HCT116 (cell line): ENCODE data around the gene PADI3. TPM values are rescaled to one million over a fixed set of nuclear protein-coding genes. Genes with fewer than 3 reads are reported as not detected.

ENCODE experiments used
- ATAC-seq: fragments of 200-7000 bp; cut with Tn5 transposase; 2 replicates; pipeline ENCODE4 v1.9.1; 2020; ENCODE audit warnings: mild to moderate bottlenecking, moderate library complexity
- BruUV-seq: library from RNA; stranded (reverse); fragments of 400-500 nt; replicated peaks from 2 replicates; lab custom pipeline; 2021; lab: Mats Ljungman, UMichigan
- CTCF ChIA-PET: fragments of 300-600 bp; sonication (Branson Sonifier 250); formaldehyde crosslinking; loops from one replicate; lab custom pipeline; 2021; ENCODE audit warnings: antibody characterized with exemption; lab: Charles Lee
- POLR2A ChIA-PET: fragments of 300-600, 350-600 bp; sonication (Branson Sonifier 250); formaldehyde crosslinking; loops from one replicate; lab custom pipeline; 2021; ENCODE audit warnings: antibody characterized with exemption; lab: Charles Lee
- RAD21 ChIA-PET, 2 experiments: fragments of 300-600 bp; sonication (Branson Sonifier 250); formaldehyde crosslinking; loops; one replicate each; lab custom pipeline; 2023; ENCODE audit warnings: low total read pairs in 2 of 2; ENCODE audit not compliant: uncharacterized antibody in 2 of 2, unreplicated experiment in 2 of 2, low non-redundant PET in 1 of 2; lab: Charles Lee
- DNase-seq: peaks from one replicate; pipeline ENCODE4 v3.0.0-alpha.2; 2010; ENCODE audit warnings: low read depth, low spot score
- H2AFZ ChIP-seq: fragments of 200-600 bp; shearing (Covaris generic), sonication (generic); 2 replicates; pipeline ENCODE4 v1.6.1; 2017; ENCODE audit warnings: low read depth, mixed run types, mixed read lengths, antibody characterized with exemption, low read length; ENCODE audit not compliant: poor library complexity, severe bottlenecking
- H3K27ac ChIP-seq: 2 replicates; pipeline ENCODE4 v1.5.1; 2012; ENCODE audit warnings: low read depth, low read length
- H3K27me3 ChIP-seq: fragments of 200-600 bp; sonication (generic); 2 replicates; pipeline ENCODE4 v1.6.1; 2016; ENCODE audit warnings: mixed run types, low read length, mixed read lengths; ENCODE audit not compliant: insufficient read depth
- H3K36me3 ChIP-seq, 2 experiments: fragments of 200-500 bp in 1 of 2; fragments of 200-600 bp in 1 of 2; sonication (Bioruptor generic) in 1 of 2; sonication (generic) in 1 of 2; 2 replicates each; pipeline versions ENCODE4 v1.5.1 to v1.6.1; 2014 to 2016; ENCODE audit warnings: low read length in 2 of 2, inconsistent platforms in 1 of 2, mixed read lengths in 1 of 2, mixed run types in 1 of 2; ENCODE audit not compliant: insufficient read depth in 2 of 2, control insufficient read depth in 1 of 2
- H3K4me1 ChIP-seq, 2 experiments: fragments of 200-600 bp in 1 of 2; sonication (generic) in 1 of 2; 2 replicates each; pipeline versions ENCODE4 v1.5.1 to v1.6.1; 2012 to 2017; ENCODE audit warnings: low read length in 2 of 2, inconsistent platforms in 1 of 2, mild to moderate bottlenecking in 1 of 2, mixed read lengths in 1 of 2, mixed run types in 1 of 2, moderate library complexity in 1 of 2; ENCODE audit not compliant: insufficient read depth in 2 of 2, control insufficient read depth in 1 of 2
- H3K4me2 ChIP-seq: fragments of 200-600 bp; sonication (generic); 2 replicates; pipeline ENCODE4 v1.6.1; 2017; ENCODE audit warnings: mixed run types, low read length, mixed read lengths
- H3K4me3 ChIP-seq, 2 experiments: fragments of 200-600 bp in 1 of 2; sonication (generic) in 1 of 2; replicated peaks in 1 of 2; 2 replicates each; pipeline ENCODE4 v1.5.1; 2011 to 2016; ENCODE audit warnings: low read length in 2 of 2, control low read depth in 1 of 2, low read depth in 1 of 2, mild to moderate bottlenecking in 1 of 2, mixed read lengths in 1 of 2, mixed run types in 1 of 2
- H3K79me2 ChIP-seq: fragments of 200-600 bp; sonication (generic); 2 replicates; pipeline ENCODE4 v1.6.1; 2017; ENCODE audit warnings: mild to moderate bottlenecking, mixed run types, low read length, moderate library complexity, mixed read lengths; ENCODE audit not compliant: insufficient read depth
- H3K9ac ChIP-seq: fragments of 200-600 bp; sonication (generic); 2 replicates; pipeline ENCODE4 v1.6.1; 2016; ENCODE audit warnings: low read length, mixed read lengths
- H3K9me2 ChIP-seq: fragments of 200-600 bp; sonication (generic), shearing (Covaris generic); 2 replicates; pipeline ENCODE4 v1.6.1; 2017; ENCODE audit warnings: mixed run types, mild to moderate bottlenecking, moderate library complexity; ENCODE audit not compliant: insufficient read depth
- H3K9me3 ChIP-seq, 2 experiments: fragments of 200-500 bp in 1 of 2; fragments of 200-600 bp in 1 of 2; sonication (Bioruptor generic) in 1 of 2; sonication (generic) in 1 of 2; 2 replicates each; pipeline ENCODE4 v1.6.1; 2014 to 2017; ENCODE audit warnings: low read length in 2 of 2, mixed read lengths in 2 of 2, inconsistent platforms in 1 of 2, low read depth in 1 of 2, mild to moderate bottlenecking in 1 of 2, mixed run types in 1 of 2, moderate library complexity in 1 of 2; ENCODE audit not compliant: control insufficient read depth in 1 of 2, insufficient read depth in 1 of 2
- H4K20me1 ChIP-seq: fragments of 200-600 bp; sonication (generic), shearing (Covaris generic); 2 replicates; pipeline ENCODE4 v1.6.1; 2017; ENCODE audit warnings: mixed run types, mild to moderate bottlenecking, moderate library complexity; ENCODE audit not compliant: insufficient read depth
- CBX3 ChIP-seq: IDR thresholded peaks from 2 replicates; pipeline ENCODE4 v1.6.1; 2012; ENCODE audit warnings: low read depth
- CEBPB ChIP-seq: IDR thresholded peaks from 2 replicates; pipeline ENCODE4 v1.6.1; 2012; ENCODE audit warnings: low read depth
- EGR1 ChIP-seq: IDR thresholded peaks from 2 replicates; pipeline ENCODE4 v1.6.1; 2012; ENCODE audit warnings: low read depth
- ELF1 ChIP-seq: IDR thresholded peaks from 2 replicates; pipeline ENCODE4 v1.6.1; 2012; ENCODE audit warnings: low read depth, borderline replicate concordance
- EZH2phosphoT487 ChIP-seq: fragments of 200-600 bp; IDR thresholded peaks from 2 replicates; pipeline ENCODE4 v1.6.1; 2018; ENCODE audit warnings: antibody characterized with exemption, borderline replicate concordance
- MAX ChIP-seq: IDR thresholded peaks from 2 replicates; pipeline ENCODE4 v1.6.1; 2012
- POLR2A ChIP-seq: IDR thresholded peaks from 2 replicates; pipeline ENCODE4 v1.7.0; 2011; ENCODE audit warnings: borderline replicate concordance; ENCODE audit not compliant: insufficient read depth, insufficient read length; ENCODE audit errors: extremely low read depth
- SP1 ChIP-seq: IDR thresholded peaks from 2 replicates; pipeline ENCODE4 v1.6.1; 2012; ENCODE audit warnings: low read depth
- intact Hi-C: fragments of 100-400 bp; cut with micrococcal nuclease; formaldehyde crosslinking; loops from 2 replicates; pipeline ENCODE4 v1.10.0; 2022
- total RNA-seq: library from RNA; stranded (reverse); gene quantifications from one replicate; pipeline ENCODE4 v1.2.1, GENCODE V29; 2021; ENCODE audit not compliant: unreplicated experiment
- TF ChIP-seq, protein P1 (sequence below): IDR thresholded peaks from 2 replicates; pipeline ENCODE4 v1.6.1; 2012; ENCODE audit warnings: low read depth
- TF ChIP-seq, protein P2 (sequence below), 3 experiments: fragments of 200-600 bp in 1 of 3; sonication (generic) in 1 of 3; IDR thresholded peaks in 2 of 3; conservative IDR thresholded peaks in 1 of 3; 2 replicates each; pipeline ENCODE4 v1.5.1; 2012 to 2017; ENCODE audit warnings: low read depth in 2 of 3, low read length in 2 of 3, antibody characterized with exemption in 1 of 3, borderline replicate concordance in 1 of 3, control low read depth in 1 of 3, mild to moderate bottlenecking in 1 of 3, mixed read lengths in 1 of 3, mixed run types in 1 of 3, moderate library complexity in 1 of 3; ENCODE audit not compliant: insufficient read depth in 1 of 3

PADI3 gene
- total RNA-seq, 1 experiment from 2014 or later = 0.93 TPM

DNA sequence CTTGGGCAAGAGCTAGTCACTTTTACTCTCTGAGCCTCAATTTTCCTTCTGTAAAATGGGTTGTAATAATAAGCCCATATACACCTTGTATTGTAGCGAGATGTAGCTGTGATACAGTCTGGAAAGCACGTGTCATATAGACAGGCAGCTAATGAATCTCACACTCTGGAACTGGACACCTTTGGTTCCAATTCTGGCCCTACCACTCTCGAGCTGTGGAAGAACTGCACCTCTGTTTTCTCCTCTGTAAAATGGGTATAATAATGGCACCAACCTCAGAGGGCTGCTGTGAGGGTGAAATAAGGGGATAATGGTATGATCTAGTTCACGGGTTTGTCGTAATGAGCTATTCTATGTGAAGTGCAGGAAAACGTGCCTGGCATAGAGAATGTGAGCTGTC lies 58.4 kb downstream of the PADI3 start:
- RAD21 ChIA-PET = no interaction called here
- DNase-seq = no peak
- TF ChIP-seq, protein P1, sequence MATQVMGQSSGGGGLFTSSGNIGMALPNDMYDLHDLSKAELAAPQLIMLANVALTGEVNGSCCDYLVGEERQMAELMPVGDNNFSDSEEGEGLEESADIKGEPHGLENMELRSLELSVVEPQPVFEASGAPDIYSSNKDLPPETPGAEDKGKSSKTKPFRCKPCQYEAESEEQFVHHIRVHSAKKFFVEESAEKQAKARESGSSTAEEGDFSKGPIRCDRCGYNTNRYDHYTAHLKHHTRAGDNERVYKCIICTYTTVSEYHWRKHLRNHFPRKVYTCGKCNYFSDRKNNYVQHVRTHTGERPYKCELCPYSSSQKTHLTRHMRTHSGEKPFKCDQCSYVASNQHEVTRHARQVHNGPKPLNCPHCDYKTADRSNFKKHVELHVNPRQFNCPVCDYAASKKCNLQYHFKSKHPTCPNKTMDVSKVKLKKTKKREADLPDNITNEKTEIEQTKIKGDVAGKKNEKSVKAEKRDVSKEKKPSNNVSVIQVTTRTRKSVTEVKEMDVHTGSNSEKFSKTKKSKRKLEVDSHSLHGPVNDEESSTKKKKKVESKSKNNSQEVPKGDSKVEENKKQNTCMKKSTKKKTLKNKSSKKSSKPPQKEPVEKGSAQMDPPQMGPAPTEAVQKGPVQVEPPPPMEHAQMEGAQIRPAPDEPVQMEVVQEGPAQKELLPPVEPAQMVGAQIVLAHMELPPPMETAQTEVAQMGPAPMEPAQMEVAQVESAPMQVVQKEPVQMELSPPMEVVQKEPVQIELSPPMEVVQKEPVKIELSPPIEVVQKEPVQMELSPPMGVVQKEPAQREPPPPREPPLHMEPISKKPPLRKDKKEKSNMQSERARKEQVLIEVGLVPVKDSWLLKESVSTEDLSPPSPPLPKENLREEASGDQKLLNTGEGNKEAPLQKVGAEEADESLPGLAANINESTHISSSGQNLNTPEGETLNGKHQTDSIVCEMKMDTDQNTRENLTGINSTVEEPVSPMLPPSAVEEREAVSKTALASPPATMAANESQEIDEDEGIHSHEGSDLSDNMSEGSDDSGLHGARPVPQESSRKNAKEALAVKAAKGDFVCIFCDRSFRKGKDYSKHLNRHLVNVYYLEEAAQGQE = no peak
- TF ChIP-seq CEBPB (no peak), EGR1 (no peak), CBX3 (no peak), POLR2A (no peak), EZH2phosphoT487 (no peak), SP1 (no peak), ELF1 (no peak), MAX (no peak)
- TF ChIP-seq, protein P2, sequence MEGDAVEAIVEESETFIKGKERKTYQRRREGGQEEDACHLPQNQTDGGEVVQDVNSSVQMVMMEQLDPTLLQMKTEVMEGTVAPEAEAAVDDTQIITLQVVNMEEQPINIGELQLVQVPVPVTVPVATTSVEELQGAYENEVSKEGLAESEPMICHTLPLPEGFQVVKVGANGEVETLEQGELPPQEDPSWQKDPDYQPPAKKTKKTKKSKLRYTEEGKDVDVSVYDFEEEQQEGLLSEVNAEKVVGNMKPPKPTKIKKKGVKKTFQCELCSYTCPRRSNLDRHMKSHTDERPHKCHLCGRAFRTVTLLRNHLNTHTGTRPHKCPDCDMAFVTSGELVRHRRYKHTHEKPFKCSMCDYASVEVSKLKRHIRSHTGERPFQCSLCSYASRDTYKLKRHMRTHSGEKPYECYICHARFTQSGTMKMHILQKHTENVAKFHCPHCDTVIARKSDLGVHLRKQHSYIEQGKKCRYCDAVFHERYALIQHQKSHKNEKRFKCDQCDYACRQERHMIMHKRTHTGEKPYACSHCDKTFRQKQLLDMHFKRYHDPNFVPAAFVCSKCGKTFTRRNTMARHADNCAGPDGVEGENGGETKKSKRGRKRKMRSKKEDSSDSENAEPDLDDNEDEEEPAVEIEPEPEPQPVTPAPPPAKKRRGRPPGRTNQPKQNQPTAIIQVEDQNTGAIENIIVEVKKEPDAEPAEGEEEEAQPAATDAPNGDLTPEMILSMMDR (IDR thresholded peaks at IDR 0.05 in 2 of 3, conservative IDR thresholded peaks at IDR 0.05 in 1 of 3; ENCODE audit: borderline replicate concordance in 1 of 3, insufficient read depth in 1 of 3, low read depth in 2 of 3, low read length in 2 of 3) = no peak

More for the DNA sequence above, 58.4 kb downstream of the PADI3 start:
- Histone ChIP-seq H3K9ac (no peak overlapping the region), H3K4me3 (no peak overlapping the region), H3K79me2 (no peaks in the 10 kb centered on the region), H3K36me3 (no peaks in the 10 kb centered on the region), H2AFZ (no peak overlapping the region), H3K9me3 (peaks cover 4 to 6% of the 10 kb centered on the region in 2 experiments; a peak in 2 of 4 replicates), H4K20me1 (no peaks in the 10 kb centered on the region), H3K4me2 (no peak overlapping the region), H3K9me2 (no peaks in the 10 kb centered on the region), H3K27ac (no peak overlapping the region), H3K27me3 (no peaks in the 10 kb centered on the region), H3K4me1 (no peaks in the 10 kb centered on the region)
- ChIA-PET CTCF (no interaction called here), POLR2A (no interaction called here)
- BruUV-seq = no TSS peak
- intact Hi-C loops = no loop called here
- ATAC-seq = no peak
